H9 (cell line): ENCODE measurements around the gene PRX. TPM values are rescaled to one million over a fixed set of nuclear protein-coding genes. Genes with fewer than 3 reads are reported as not detected.

Experiments
- DNase-seq: peaks from one replicate; pipeline ENCODE4 v3.0.0-alpha.2; 2017
- H2AFZ ChIP-seq: one replicate; pipeline ENCODE4 v1.6.1; 2013; ENCODE audit warnings: mild to moderate bottlenecking, low read length, control low read depth, moderate library complexity
- H2AK5ac ChIP-seq: 2 replicates; pipeline ENCODE4 v1.6.1; 2013; ENCODE audit warnings: low read length, control low read depth, mixed read lengths; ENCODE audit not compliant: insufficient read length
- H2BK120ac ChIP-seq: one replicate; pipeline ENCODE4 v1.6.1; 2013; ENCODE audit warnings: low read depth, mild to moderate bottlenecking, low read length, control low read depth, inconsistent platforms; ENCODE audit not compliant: poor library complexity, severe bottlenecking
- H2BK12ac ChIP-seq: 2 replicates; pipeline ENCODE4 v1.6.1; 2013; ENCODE audit warnings: low read length, control low read depth, mixed read lengths, low read depth; ENCODE audit not compliant: insufficient read length
- H2BK15ac ChIP-seq: 2 replicates; pipeline ENCODE4 v1.6.1; 2013; ENCODE audit warnings: low read depth, low read length, control low read depth
- H2BK20ac ChIP-seq: one replicate; pipeline ENCODE4 v1.6.1; 2013; ENCODE audit warnings: low read depth, mild to moderate bottlenecking, low read length, control low read depth, inconsistent platforms; ENCODE audit not compliant: poor library complexity, severe bottlenecking
- H2BK5ac ChIP-seq: 2 replicates; pipeline ENCODE4 v1.6.1; 2013; ENCODE audit warnings: low read length, control low read depth, mixed read lengths; ENCODE audit not compliant: insufficient read length
- H3K14ac ChIP-seq: 2 replicates; pipeline ENCODE4 v1.6.1; 2013; ENCODE audit warnings: low read length, control low read depth; ENCODE audit not compliant: insufficient read depth
- H3K18ac ChIP-seq: 2 replicates; pipeline ENCODE4 v1.6.1; 2013; ENCODE audit warnings: low read depth, mild to moderate bottlenecking, mixed read lengths, low read length, control low read depth; ENCODE audit not compliant: insufficient read length
- H3K23ac ChIP-seq: 2 replicates; pipeline ENCODE4 v1.6.1; 2013; ENCODE audit warnings: low read length, control low read depth, mixed read lengths, low read depth; ENCODE audit not compliant: insufficient read length
- H3K23me2 ChIP-seq: 2 replicates; pipeline ENCODE4 v1.6.1; 2013; ENCODE audit warnings: low read depth, mild to moderate bottlenecking, mixed read lengths, low read length, control low read depth; ENCODE audit not compliant: insufficient read length, poor library complexity, severe bottlenecking
- H3K27ac ChIP-seq: 2 replicates; pipeline ENCODE4 v1.5.1; 2013; ENCODE audit warnings: low read length, control low read depth, mixed read lengths, low read depth; ENCODE audit not compliant: insufficient read length
- H3K27me3 ChIP-seq: 2 replicates; pipeline ENCODE4 v1.6.1; 2013; ENCODE audit warnings: low read length, control low read depth, inconsistent platforms; ENCODE audit not compliant: insufficient read depth
- H3K4ac ChIP-seq: 2 replicates; pipeline ENCODE4 v1.6.1; 2013; ENCODE audit warnings: low read depth, mild to moderate bottlenecking, control low read depth, inconsistent platforms, low read length, moderate library complexity
- H3K4me1 ChIP-seq: 2 replicates; pipeline ENCODE4 v1.6.1; 2013; ENCODE audit warnings: low read length, control low read depth, inconsistent platforms; ENCODE audit not compliant: insufficient read depth
- H3K4me2 ChIP-seq: 2 replicates; pipeline ENCODE4 v1.6.1; 2013; ENCODE audit warnings: low read length, control low read depth, mixed read lengths; ENCODE audit not compliant: insufficient read length, insufficient read depth
- H3K56ac ChIP-seq: 2 replicates; pipeline ENCODE4 v1.6.1; 2013; ENCODE audit warnings: low read depth, mild to moderate bottlenecking, mixed read lengths, low read length, control low read depth; ENCODE audit not compliant: insufficient read length
- H3K79me1 ChIP-seq: 2 replicates; pipeline ENCODE4 v1.6.1; 2013; ENCODE audit warnings: low read depth, mild to moderate bottlenecking, moderate library complexity, low read length, control low read depth, inconsistent platforms; ENCODE audit not compliant: insufficient read depth, poor library complexity, severe bottlenecking
- H3K79me2 ChIP-seq: 2 replicates; pipeline ENCODE4 v1.6.1; 2013; ENCODE audit warnings: low read length, control low read depth, inconsistent platforms; ENCODE audit not compliant: insufficient read depth
- H3K9ac ChIP-seq: 2 replicates; pipeline ENCODE4 v1.6.1; 2013; ENCODE audit warnings: low read length, control low read depth, mixed read lengths; ENCODE audit not compliant: insufficient read length; ENCODE audit errors: extremely low read depth
- H3K9me3 ChIP-seq: one replicate; pipeline ENCODE4 v1.6.1; 2013; ENCODE audit warnings: low read depth, low read length, inconsistent platforms; ENCODE audit not compliant: control insufficient read depth
- H3T11ph ChIP-seq: one replicate; pipeline ENCODE4 v1.6.1; 2013; ENCODE audit warnings: mild to moderate bottlenecking, low read length, control low read depth, inconsistent platforms
- H4K20me1 ChIP-seq: one replicate; pipeline ENCODE4 v1.6.1; 2013; ENCODE audit not compliant: control insufficient read depth, insufficient read length, insufficient read depth
- H4K5ac ChIP-seq: 2 replicates; pipeline ENCODE4 v1.6.1; 2013; ENCODE audit warnings: low read depth, mild to moderate bottlenecking, mixed read lengths, low read length, control low read depth; ENCODE audit not compliant: insufficient read length
- H4K8ac ChIP-seq: replicated peaks from 2 replicates; pipeline ENCODE4 v1.6.1; 2013; ENCODE audit warnings: low read length, control low read depth, mixed read lengths, low read depth; ENCODE audit not compliant: insufficient read length
- H4K91ac ChIP-seq: 2 replicates; pipeline ENCODE4 v1.6.1; 2013; ENCODE audit warnings: low read depth, mild to moderate bottlenecking, moderate library complexity, mixed read lengths, low read length, control low read depth; ENCODE audit not compliant: insufficient read length
- H3K27ac Mint-ChIP-seq, 3 experiments: 2 replicates in 2 of 3; 3 replicates in 1 of 3; pipeline ENCODE4 v1.8.0; 2020 to 2021; ENCODE audit warnings: mixed read lengths in 3 of 3, mild to moderate bottlenecking in 1 of 3, moderate library complexity in 1 of 3
- H3K27me3 Mint-ChIP-seq: 2 replicates; pipeline ENCODE4 v1.8.0; 2021; ENCODE audit warnings: low read depth, mild to moderate bottlenecking, moderate library complexity, mixed read lengths
- H3K36me3 Mint-ChIP-seq, 3 experiments: 2 replicates in 2 of 3; 3 replicates in 1 of 3; pipeline ENCODE4 v1.8.0; 2020 to 2021; ENCODE audit warnings: low read depth in 3 of 3, mixed read lengths in 3 of 3; ENCODE audit not compliant: insufficient read depth in 1 of 3
- H3K4me1 Mint-ChIP-seq, 2 experiments: 2 replicates each; pipeline ENCODE4 v1.8.0; 2020; ENCODE audit warnings: mixed read lengths in 2 of 2
- H3K4me3 Mint-ChIP-seq, 2 experiments: 2 replicates in 1 of 2; 3 replicates in 1 of 2; pipeline ENCODE4 v1.8.0; 2020 to 2021; ENCODE audit warnings: mild to moderate bottlenecking in 2 of 2, mixed read lengths in 2 of 2, moderate library complexity in 1 of 2
- H3K9me3 Mint-ChIP-seq, 2 experiments: 2 replicates in 1 of 2; 3 replicates in 1 of 2; pipeline ENCODE4 v1.8.0; 2020; ENCODE audit warnings: mild to moderate bottlenecking in 2 of 2, mixed read lengths in 2 of 2, moderate library complexity in 1 of 2
- CTCF ChIP-seq: fragments of 200-600 bp; sonication (generic); conservative IDR thresholded peaks from 3 replicates; pipeline ENCODE4 v1.8.0; 2021; ENCODE audit warnings: antibody characterized with exemption, mild to moderate bottlenecking
- WGBS: extraction: QIAGEN DNeasy Blood & Tissue Kit; methylation state at CpG from one replicate; pipeline ENCODE4 v1.1.7; 2013; ENCODE audit warnings: missing lambda C conversion rate, low lambda C conversion rate, mixed read lengths; ENCODE audit not compliant: insufficient read length; ENCODE audit errors: extremely low coverage; 5-methylcytosine and 5-hydroxymethylcytosine counted together
- total RNA-seq: library from RNA; stranded (reverse); gene quantifications from 2 replicates; pipeline ENCODE4 v1.2.1, GENCODE V29; 2021

PRX gene
- total RNA-seq, 1 experiment from 2014 or later = 4.0 TPM

GRCh38 chr19:40392123-40392522 is 21.1 kb downstream of the PRX start:
- no peak overlapping the region for H3K4me3 Mint-ChIP-seq
- H3K27ac Mint-ChIP-seq = peak overlapping the region in 2 of 3 experiments; percentile 18 to 51; a peak in 4 of 7 replicates
- H3T11ph ChIP-seq = no peak overlapping the region
- H3K9me3 ChIP-seq = no peaks in the 10 kb centered on the region
- H3K27me3 ChIP-seq = no peaks in the 10 kb centered on the region
- no peaks in the 10 kb centered on the region for H3K79me2 ChIP-seq
- no peak overlapping the region for H2BK12ac ChIP-seq
- H2BK5ac ChIP-seq = no peak overlapping the region
- no peak overlapping the region for H2BK120ac ChIP-seq
- no peak overlapping the region for H2BK15ac ChIP-seq
- no peak overlapping the region for H3K23ac ChIP-seq
- TF ChIP-seq CTCF = no peak
- no peaks in the 10 kb centered on the region for H3K4me1 ChIP-seq
- H3K36me3 Mint-ChIP-seq = no peaks in the 10 kb centered on the region; a peak in 1 of 7 replicates
- peaks cover 7 to 9% of the 10 kb centered on the region in 2 experiments for H3K4me1 Mint-ChIP-seq
- no peak overlapping the region for H2AK5ac ChIP-seq
- H4K20me1 ChIP-seq = no peaks in the 10 kb centered on the region
- no peak overlapping the region for H2BK20ac ChIP-seq
- no peak overlapping the region for H3K18ac ChIP-seq
- no peak overlapping the region for H3K56ac ChIP-seq
- no peak overlapping the region for H3K4me2 ChIP-seq
- H3K27ac ChIP-seq = no peak overlapping the region
- H3K23me2 ChIP-seq = no peaks in the 10 kb centered on the region
- no peaks in the 10 kb centered on the region for H3K9me3 Mint-ChIP-seq
- H3K27me3 Mint-ChIP-seq = peaks cover 6% of the 10 kb centered on the region
- no peak for DNase-seq
- no peaks in the 10 kb centered on the region for H3K79me1 ChIP-seq
- H3K9ac ChIP-seq = no peak overlapping the region
- no peak overlapping the region for H4K91ac ChIP-seq
- H4K8ac ChIP-seq = no peak overlapping the region
- no peak overlapping the region for H4K5ac ChIP-seq
- no peak overlapping the region for H2AFZ ChIP-seq
- no peak overlapping the region for H3K4ac ChIP-seq
- no CpG with 5 or more reads among the region's 8 CpGs for WGBS
- no peak overlapping the region for H3K14ac ChIP-seq
